GM12864 (cell line): Measurements from ENCODE around the gene PCNT.

Source experiments
- DNase-seq: peaks from one replicate; pipeline ENCODE4 v3.0.0-alpha.2; 2011; ENCODE audit warnings: low read depth
- H3K4me3 ChIP-seq: 2 replicates; pipeline ENCODE4 v1.5.1; 2011; ENCODE audit warnings: mild to moderate bottlenecking, low read depth, low read length, control low read depth
- TF ChIP-seq, protein P1 (sequence below): IDR thresholded peaks from 2 replicates; pipeline ENCODE4 v1.5.1; 2011; ENCODE audit warnings: low read depth, mild to moderate bottlenecking, moderate library complexity, low read length, control low read depth, inconsistent platforms; ENCODE audit errors: missing control alignments

PCNT gene

DNA sequence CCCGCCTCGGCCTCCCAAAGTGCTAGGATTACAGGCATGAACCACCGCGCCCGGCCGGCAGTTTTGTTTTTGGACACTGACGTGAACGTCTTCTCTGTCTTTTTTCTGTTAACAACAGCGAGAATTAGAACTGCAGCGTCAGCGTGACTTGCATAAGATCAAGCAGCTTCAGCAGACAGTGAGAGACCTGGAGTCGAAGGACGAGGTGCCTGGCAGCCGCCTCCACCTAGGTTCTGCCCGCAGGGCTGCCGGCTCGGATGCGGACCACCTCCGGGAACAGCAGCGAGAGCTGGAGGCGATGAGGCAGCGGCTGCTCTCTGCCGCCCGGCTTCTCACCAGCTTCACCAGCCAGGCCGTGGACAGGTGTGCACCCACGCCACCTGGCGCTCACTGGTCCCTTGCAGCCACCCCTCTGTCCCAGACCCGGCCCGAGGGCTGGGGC, 111.9 kb downstream of the PCNT start:
- TF ChIP-seq, protein P1, sequence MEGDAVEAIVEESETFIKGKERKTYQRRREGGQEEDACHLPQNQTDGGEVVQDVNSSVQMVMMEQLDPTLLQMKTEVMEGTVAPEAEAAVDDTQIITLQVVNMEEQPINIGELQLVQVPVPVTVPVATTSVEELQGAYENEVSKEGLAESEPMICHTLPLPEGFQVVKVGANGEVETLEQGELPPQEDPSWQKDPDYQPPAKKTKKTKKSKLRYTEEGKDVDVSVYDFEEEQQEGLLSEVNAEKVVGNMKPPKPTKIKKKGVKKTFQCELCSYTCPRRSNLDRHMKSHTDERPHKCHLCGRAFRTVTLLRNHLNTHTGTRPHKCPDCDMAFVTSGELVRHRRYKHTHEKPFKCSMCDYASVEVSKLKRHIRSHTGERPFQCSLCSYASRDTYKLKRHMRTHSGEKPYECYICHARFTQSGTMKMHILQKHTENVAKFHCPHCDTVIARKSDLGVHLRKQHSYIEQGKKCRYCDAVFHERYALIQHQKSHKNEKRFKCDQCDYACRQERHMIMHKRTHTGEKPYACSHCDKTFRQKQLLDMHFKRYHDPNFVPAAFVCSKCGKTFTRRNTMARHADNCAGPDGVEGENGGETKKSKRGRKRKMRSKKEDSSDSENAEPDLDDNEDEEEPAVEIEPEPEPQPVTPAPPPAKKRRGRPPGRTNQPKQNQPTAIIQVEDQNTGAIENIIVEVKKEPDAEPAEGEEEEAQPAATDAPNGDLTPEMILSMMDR: no peak
- H3K4me3 ChIP-seq: no peak overlapping the region
- DNase-seq: no peak

DNA sequence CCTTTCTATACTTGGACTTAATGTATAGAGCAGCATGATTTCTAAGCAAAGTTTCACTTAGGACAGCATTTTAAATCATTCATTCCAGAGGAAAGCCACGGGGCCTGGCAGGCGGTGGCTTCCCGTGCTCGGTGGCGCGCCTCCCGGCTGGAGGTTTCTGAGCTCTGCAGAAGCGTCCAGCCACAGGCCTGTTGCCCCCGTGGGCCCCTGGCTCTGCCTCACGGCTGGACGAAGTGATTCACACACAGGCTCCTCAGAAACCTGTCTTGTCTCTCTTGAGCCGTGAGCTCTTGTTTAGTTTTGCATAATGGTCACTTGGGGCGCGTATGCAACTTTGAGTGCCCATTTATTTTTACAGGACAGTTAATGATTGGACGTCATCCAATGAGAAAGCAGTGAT, 112.7 kb downstream of the PCNT start:
- DNase-seq: no peak
- H3K4me3 ChIP-seq: no peak overlapping the region
- TF ChIP-seq, protein P1: no peak

DNA sequence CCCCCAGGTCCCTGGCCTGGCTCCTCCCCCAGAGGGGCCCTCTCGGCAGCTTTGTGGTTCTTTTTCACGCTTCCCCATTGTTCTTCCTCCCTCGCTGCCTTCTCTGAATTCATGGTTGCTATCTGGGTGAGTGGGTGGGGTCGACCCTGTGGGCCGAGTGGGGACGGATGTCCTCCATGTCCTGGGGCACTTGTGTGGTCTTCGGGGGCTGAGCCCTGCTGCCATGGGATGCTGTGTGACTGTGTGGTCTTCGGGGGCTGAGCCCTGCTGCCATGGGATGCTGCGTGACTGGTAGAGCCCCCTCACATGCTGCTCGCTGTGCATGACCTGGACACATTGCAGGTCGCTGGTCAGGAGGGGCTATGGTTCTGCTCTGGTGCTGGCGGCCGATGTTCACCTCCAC, 113.1 kb downstream of the PCNT start:
- TF ChIP-seq, protein P1: no peak
- no peak overlapping the region for H3K4me3 ChIP-seq
- DNase-seq: no peak

DNA sequence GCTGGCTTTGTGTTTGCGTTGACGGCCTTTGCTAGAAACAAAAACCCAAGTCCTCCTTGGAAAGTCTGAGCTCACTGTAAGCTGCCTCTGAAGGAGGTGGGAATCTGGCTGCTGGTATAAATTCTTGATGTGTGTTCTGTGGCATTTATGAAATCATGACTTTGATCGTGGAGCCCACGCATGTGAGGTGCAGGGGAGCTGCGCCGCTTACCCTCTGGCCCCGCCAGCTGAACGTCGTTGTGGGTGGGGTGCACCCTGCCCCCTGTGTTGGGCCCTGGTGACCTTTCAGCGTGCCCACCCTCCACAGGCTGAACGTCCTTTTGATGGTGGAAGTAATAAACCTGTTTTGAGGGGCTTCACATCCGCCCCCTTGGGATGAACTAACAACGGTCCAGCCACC, 113.6 kb downstream of the PCNT start:
- H3K4me3 ChIP-seq: no peak overlapping the region
- DNase-seq: no peak
- TF ChIP-seq, protein P1: no peak

- H3K4me3 ChIP-seq: no peak overlapping the region
- DNase-seq: no peak
- TF ChIP-seq, protein P1: no peak
Observed at GRCh38 chr21:46438241-46438640, 114.3 kb downstream of the PCNT start.

DNA sequence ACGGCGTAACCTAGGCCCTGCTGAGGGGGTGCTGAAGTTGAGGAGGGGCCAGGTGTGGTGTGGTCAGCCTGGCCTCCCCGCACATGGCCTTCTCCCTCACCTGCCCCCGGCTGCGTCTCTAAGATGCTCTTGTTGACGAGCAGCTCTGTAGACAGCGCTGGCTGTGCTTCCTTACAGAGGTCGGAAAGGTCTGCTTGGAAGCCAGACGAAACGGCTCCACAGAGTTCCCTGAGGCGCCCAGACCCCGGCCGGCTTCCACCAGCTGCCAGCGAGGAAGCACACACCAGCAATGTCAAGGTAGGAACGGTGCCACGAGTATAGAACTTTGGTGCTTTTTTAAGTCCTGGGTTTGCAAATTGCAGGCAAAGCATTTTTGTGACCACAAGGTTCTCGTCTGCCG, 116.0 kb downstream of the PCNT start:
- TF ChIP-seq, protein P1: no peak
- H3K4me3 ChIP-seq: no peak overlapping the region
- no peak for DNase-seq

- TF ChIP-seq, protein P1: no peak
- no peak overlapping the region for H3K4me3 ChIP-seq
- no peak for DNase-seq
Observed at GRCh38 chr21:46441331-46441730, 117.4 kb downstream of the PCNT start.
